ENCODE results near the gene IFI35. TPM values are rescaled to one million over a fixed set of nuclear protein-coding genes. Genes with fewer than 3 reads are reported as not detected.
A peak's percentile ranks its signal among the peaks of the same experiment; 100 is the strongest.

Gene IFI35
- total RNA-seq, 3 donors from 2014 or later, result 39.2 to 58.2 (median 39.3) TPM

GRCh38 chr17:43025290-43025657, 18.7 kb downstream of the IFI35 start:
- Histone ChIP-seq H3K4me3 (no peak overlapping the region), H3K9me3 (no peaks in the 10 kb centered on the region), H3K36me3 (ENCODE audit: low read depth) (no peaks in the 10 kb centered on the region), H3K4me1 (ENCODE audit: low read depth) (peaks cover 15% of the 10 kb centered on the region)
- intact Hi-C loops (cut with DNase I, micrococcal nuclease), result no loop called here
- TF ChIP-seq CTCF (IDR thresholded peaks at IDR 0.05), result no peak
- peak in 1 of 3 donors; percentile 63 for DNase-seq
- no peak for ATAC-seq

- H3K4me1 ChIP-seq (ENCODE audit: low read depth), result peaks cover 14% of the 10 kb centered on the region
- TF ChIP-seq CTCF (IDR thresholded peaks at IDR 0.05), result no peak
- H3K36me3 ChIP-seq (ENCODE audit: low read depth), result no peaks in the 10 kb centered on the region
- H3K9me3 ChIP-seq, result no peaks in the 10 kb centered on the region
- H3K4me3 ChIP-seq, result no peak overlapping the region
- intact Hi-C loops (cut with DNase I, micrococcal nuclease), result no loop called here
- no peak for DNase-seq
- no peak for ATAC-seq
Measured at GRCh38 chr17:43025766-43026537, 19.4 kb downstream of the IFI35 start.

- TF ChIP-seq CTCF (IDR thresholded peaks at IDR 0.05), result no peak
- ATAC-seq, result no peak
- DNase-seq, result no peak
- H3K9me3 ChIP-seq, result no peaks in the 10 kb centered on the region
- peaks cover 10% of the 10 kb centered on the region for H3K4me1 ChIP-seq (ENCODE audit: low read depth)
- no peak overlapping the region for H3K4me3 ChIP-seq
- intact Hi-C loops (cut with DNase I, micrococcal nuclease), result no loop called here
- no peaks in the 10 kb centered on the region for H3K36me3 ChIP-seq (ENCODE audit: low read depth)
Measured at GRCh38 chr17:43026595-43026994, 20.0 kb downstream of the IFI35 start.

- intact Hi-C loops (cut with DNase I, micrococcal nuclease), result no loop called here
- H3K9me3 ChIP-seq, result no peaks in the 10 kb centered on the region
- no peak for TF ChIP-seq CTCF (IDR thresholded peaks at IDR 0.05)
- no peak overlapping the region for H3K4me3 ChIP-seq
- DNase-seq, result no peak
- H3K36me3 ChIP-seq (ENCODE audit: low read depth), result no peaks in the 10 kb centered on the region
- ATAC-seq, result no peak
- H3K4me1 ChIP-seq (ENCODE audit: low read depth), result peaks cover 10% of the 10 kb centered on the region
Measured at GRCh38 chr17:43027091-43028032, 20.8 kb downstream of the IFI35 start.

GRCh38 chr17:43028221-43028861, 21.8 kb downstream of the IFI35 start:
- peaks cover 7% of the 10 kb centered on the region for H3K4me1 ChIP-seq (ENCODE audit: low read depth)
- H3K9me3 ChIP-seq, result no peaks in the 10 kb centered on the region
- no peaks in the 10 kb centered on the region for H3K36me3 ChIP-seq (ENCODE audit: low read depth)
- DNase-seq, result no peak
- intact Hi-C loops (cut with DNase I, micrococcal nuclease), result no loop called here
- no peak for ATAC-seq
- no peak for TF ChIP-seq CTCF (IDR thresholded peaks at IDR 0.05)
- H3K4me3 ChIP-seq, result no peak overlapping the region

Data from mucosa of descending colon (tissue), 3 donors.